HepG2 (cell line): ENCODE measurements around the gene ZNF683. TPM values are rescaled to one million over a fixed set of nuclear protein-coding genes. Genes with fewer than 3 reads are reported as not detected.

Source experiments
- BHLHE40 ChIP-seq: IDR thresholded peaks from 2 replicates; pipeline ENCODE4 v1.6.1; 2011; ENCODE audit warnings: low read length, improper control_type of control experiment
- ELF3 ChIP-seq: IDR thresholded peaks from 2 replicates; pipeline ENCODE4 v1.6.1; 2016; ENCODE audit warnings: missing genetic modification reagents, missing compliant biosample characterization
- ETV5 ChIP-seq: IDR thresholded peaks from 2 replicates; pipeline ENCODE4 v1.6.1; 2018; ENCODE audit warnings: missing biosample characterization, missing genetic modification reagents, inconsistent platforms, borderline replicate concordance
- FOXK2 ChIP-seq: fragments of 450-650 bp; IDR thresholded peaks from 2 replicates; pipeline ENCODE4 v1.6.1; 2016
- GZF1 ChIP-seq: sonication (generic); formaldehyde crosslinking; IDR thresholded peaks from 2 replicates; pipeline ENCODE4 v1.5.1; 2020; ENCODE audit warnings: mild to moderate bottlenecking, missing genetic modification reagents
- HDAC6 ChIP-seq: fragments of 200-600 bp; sonication (generic); IDR thresholded peaks from 2 replicates; pipeline ENCODE4 v1.7.0; 2017; ENCODE audit warnings: mild to moderate bottlenecking, antibody characterized with exemption, low read length, low read depth
- KLF12 ChIP-seq: sonication (generic); formaldehyde crosslinking; IDR thresholded peaks from 2 replicates; pipeline ENCODE4 v1.4.0; 2020; ENCODE audit warnings: missing genetic modification reagents, borderline replicate concordance
- KLF9 ChIP-seq: IDR thresholded peaks from 2 replicates; pipeline ENCODE4 v1.6.1; 2016; ENCODE audit warnings: low read depth
- NFIB ChIP-seq: sonication (generic); formaldehyde crosslinking; IDR thresholded peaks from 2 replicates; pipeline ENCODE4 v1.9.0; 2021; ENCODE audit warnings: missing genetic modification reagents, mild to moderate bottlenecking, borderline replicate concordance
- NR1H2 ChIP-seq: sonication (generic); formaldehyde crosslinking; IDR thresholded peaks from 2 replicates; pipeline ENCODE4 v1.8.1; 2022; ENCODE audit warnings: low read depth, missing genetic modification reagents, borderline replicate concordance
- TMF1 ChIP-seq: sonication (generic); formaldehyde crosslinking; IDR thresholded peaks from 2 replicates; pipeline ENCODE4 v1.8.1; 2022; ENCODE audit warnings: low read depth, missing genetic modification reagents
- ZBTB37 ChIP-seq: sonication (generic); formaldehyde crosslinking; IDR thresholded peaks from 2 replicates; pipeline ENCODE4 v1.4.0; 2020; ENCODE audit warnings: mild to moderate bottlenecking, missing genetic modification reagents
- ZC3H4 ChIP-seq: sonication (generic); formaldehyde crosslinking; IDR thresholded peaks from 2 replicates; pipeline ENCODE4 v1.4.0; 2020; ENCODE audit warnings: missing genetic modification reagents, borderline replicate concordance
- ZNF253 ChIP-seq: sonication (generic); formaldehyde crosslinking; IDR thresholded peaks from 2 replicates; pipeline ENCODE4 v1.8.0; 2022; ENCODE audit warnings: mild to moderate bottlenecking, missing genetic modification reagents, borderline replicate concordance
- ZNF296 ChIP-seq: sonication (generic); formaldehyde crosslinking; conservative IDR thresholded peaks from 2 replicates; pipeline ENCODE4 v1.5.0; 2020; ENCODE audit warnings: mild to moderate bottlenecking, missing genetic modification reagents
- ZNF513 ChIP-seq: sonication (generic); formaldehyde crosslinking; conservative IDR thresholded peaks from 2 replicates; pipeline ENCODE4 v1.5.0; 2020; ENCODE audit warnings: missing genetic modification reagents
- ZNF609 ChIP-seq: sonication (generic); formaldehyde crosslinking; IDR thresholded peaks from 2 replicates; pipeline ENCODE4 v1.4.0; 2020; ENCODE audit warnings: mild to moderate bottlenecking, missing genetic modification reagents, borderline replicate concordance
- polyA plus RNA-seq, 8 experiments: library from polyadenylated mRNA; depleted of rRNA in 3 of 8; stranded (reverse) in 7 of 8; unstranded in 1 of 8; fragments of >200 nt; fragmentation: Illumina TruSeq in 4 of 8; extraction: Trizol in 4 of 8; gene quantifications; 2 replicates each; pipeline versions ENCODE4 v1.2.1 to v1.2.3, GENCODE V29; 2011 to 2016; ENCODE audit warnings: low read depth in 4 of 8, missing spikeins in 1 of 8, mixed read lengths in 1 of 8; ENCODE audit not compliant: insufficient read depth in 1 of 8
- total RNA-seq, 5 experiments: library from RNA; depleted of rRNA; stranded (reverse); fragments of >200 nt; fragmentation: Illumina TruSeq; extraction: Trizol; gene quantifications; 2 replicates each; pipeline ENCODE4 v1.2.3, GENCODE V29; 2016; ENCODE audit warnings: low read depth in 1 of 5
- TF ChIP-seq, protein P1 (sequence below): sonication (generic); formaldehyde crosslinking; IDR thresholded peaks from 2 replicates; pipeline ENCODE4 v1.5.1; 2020; ENCODE audit warnings: mild to moderate bottlenecking, missing genetic modification reagents

ZNF683 gene
- total and polyA plus RNA-seq, 2 of the 13 experiments (the other 11 are each of a cell fraction or from before 2014, with no cell fraction given) = not detected

DNA sequence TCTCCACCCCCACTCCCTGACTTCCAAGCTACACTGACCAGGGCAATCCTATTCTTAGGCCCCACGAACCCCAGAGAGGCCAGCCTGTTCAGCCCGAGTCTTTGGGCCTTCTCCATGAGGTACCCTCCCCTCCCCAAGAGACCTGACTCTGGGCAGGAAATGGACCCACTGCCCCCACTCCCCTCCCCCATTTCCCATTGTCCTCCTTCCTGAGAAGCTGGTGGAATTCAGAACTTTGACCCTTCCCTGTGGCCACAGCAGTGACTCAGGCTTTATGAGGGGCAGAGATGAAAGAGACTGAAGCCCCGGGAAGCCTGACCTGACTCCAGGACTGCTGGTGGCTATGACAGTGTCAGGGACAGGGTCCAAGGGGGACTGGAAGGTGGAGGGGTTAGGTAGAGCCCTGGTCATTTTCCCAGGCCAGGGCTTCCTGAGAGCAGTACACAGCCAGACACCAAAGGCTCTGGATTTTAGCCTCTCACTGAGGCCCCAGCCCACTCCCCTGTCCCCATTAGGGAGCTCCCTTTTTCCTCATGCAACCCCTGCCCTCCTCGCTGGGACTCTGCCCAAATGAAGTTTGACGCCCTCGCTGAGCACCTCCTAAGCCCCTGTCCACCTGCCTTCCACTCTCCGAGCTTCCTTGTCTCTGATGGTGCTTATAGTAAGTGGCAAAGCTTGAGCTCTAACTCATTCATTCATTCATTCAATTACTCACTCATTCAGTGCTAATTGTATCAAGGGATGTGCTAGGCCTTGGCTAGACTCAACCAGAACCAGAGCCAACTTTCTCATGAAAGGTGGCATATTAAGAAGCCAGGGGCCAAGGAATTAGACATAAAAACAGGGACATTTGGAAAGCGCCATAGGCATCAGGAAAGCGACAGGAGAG, 21.6 kb downstream of the ZNF683 start (continued):
- peak; percentile 95 for TF ChIP-seq ZNF609 (CRISPR knock-in tag)
- TF ChIP-seq KLF9 (CRISPR knock-in tag) = no peak
- peak; percentile 43; the same call in 1 of the 2 replicates for TF ChIP-seq BHLHE40
- no peak for TF ChIP-seq KLF12 (CRISPR knock-in tag)
- peak; percentile 95 for TF ChIP-seq ETV5
- no peak for TF ChIP-seq NFIB (CRISPR knock-in tag)
- TF ChIP-seq, protein P1, sequence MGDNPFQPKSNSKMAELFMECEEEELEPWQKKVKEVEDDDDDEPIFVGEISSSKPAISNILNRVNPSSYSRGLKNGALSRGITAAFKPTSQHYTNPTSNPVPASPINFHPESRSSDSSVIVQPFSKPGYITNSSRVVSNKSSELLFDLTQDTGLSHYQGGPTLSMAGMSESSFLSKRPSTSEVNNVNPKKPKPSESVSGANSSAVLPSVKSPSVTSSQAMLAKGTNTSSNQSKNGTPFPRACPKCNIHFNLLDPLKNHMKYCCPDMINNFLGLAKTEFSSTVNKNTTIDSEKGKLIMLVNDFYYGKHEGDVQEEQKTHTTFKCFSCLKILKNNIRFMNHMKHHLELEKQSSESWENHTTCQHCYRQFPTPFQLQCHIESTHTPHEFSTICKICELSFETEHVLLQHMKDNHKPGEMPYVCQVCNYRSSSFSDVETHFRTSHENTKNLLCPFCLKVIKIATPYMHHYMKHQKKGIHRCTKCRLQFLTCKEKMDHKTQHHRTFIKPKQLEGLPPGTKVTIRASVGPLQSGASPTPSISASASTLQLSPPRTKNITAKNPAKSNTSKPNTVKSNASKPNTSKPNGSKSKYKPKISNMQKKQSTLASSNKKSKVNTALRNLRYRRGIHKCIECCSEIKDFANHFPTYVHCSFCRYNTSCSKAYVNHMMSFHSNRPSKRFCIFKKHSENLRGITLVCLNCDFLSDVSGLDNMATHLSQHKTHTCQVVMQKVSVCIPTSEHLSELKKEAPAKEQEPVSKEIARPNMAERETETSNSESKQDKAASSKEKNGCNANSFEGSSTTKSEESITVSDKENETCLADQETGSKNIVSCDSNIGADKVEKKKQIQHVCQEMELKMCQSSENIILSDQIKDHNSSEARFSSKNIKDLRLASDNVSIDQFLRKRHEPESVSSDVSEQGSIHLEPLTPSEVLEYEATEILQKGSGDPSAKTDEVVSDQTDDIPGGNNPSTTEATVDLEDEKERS (CRISPR knock-in tag) = peak; percentile 84
- peak; percentile 91 for TF ChIP-seq ELF3 (CRISPR knock-in tag)
- no peak for TF ChIP-seq ZNF253 (CRISPR knock-in tag)
- TF ChIP-seq GZF1 (CRISPR knock-in tag) = no peak
- no peak for TF ChIP-seq ZBTB37 (CRISPR knock-in tag)
- TF ChIP-seq FOXK2 = no peak
- no peak for TF ChIP-seq ZNF296 (CRISPR knock-in tag)
- no peak for TF ChIP-seq TMF1 (CRISPR knock-in tag)
- TF ChIP-seq ZNF513 (CRISPR knock-in tag) = no peak
- peak; percentile 84 for TF ChIP-seq ZC3H4 (CRISPR knock-in tag)
- TF ChIP-seq NR1H2 (CRISPR knock-in tag) = no peak
- TF ChIP-seq HDAC6 = no peak
